GM21529 (cell line): ENCODE results near the gene AUTS2.
"Not testable (repeated sequence)": the region's sequence is repeated elsewhere in the genome, so short reads cannot be mapped to it uniquely, and the experiment has no call there.

Experiments used
- ATAC-seq: cut with Tn5 transposase; IDR thresholded peaks from one replicate; pipeline ENCODE4 v1.9.1; 2021; ENCODE audit not compliant: unreplicated experiment

Gene AUTS2

GRCh38 chr7:70580161-70580560, 981.9 kb downstream of the AUTS2 start:
- no peak for ATAC-seq

GRCh38 chr7:70582927-70583895, 984.9 kb downstream of the AUTS2 start:
- ATAC-seq = no peak

- ATAC-seq = no peak
Observed at GRCh38 chr7:70583965-70584883, 985.9 kb downstream of the AUTS2 start.

- ATAC-seq = no peak
Observed at GRCh38 chr7:70585071-70585470, 986.8 kb downstream of the AUTS2 start.

- ATAC-seq = no peak
Observed at GRCh38 chr7:70586822-70587221, 988.5 kb downstream of the AUTS2 start.

GRCh38 chr7:70587739-70588138, 989.5 kb downstream of the AUTS2 start:
- ATAC-seq = no peak

- no peak for ATAC-seq
Observed at GRCh38 chr7:70588191-70588921, 990.1 kb downstream of the AUTS2 start.

- no peak for ATAC-seq
Observed at GRCh38 chr7:70589010-70589409, 990.7 kb downstream of the AUTS2 start.

GRCh38 chr7:70589590-70589989, 991.3 kb downstream of the AUTS2 start:
- ATAC-seq = peak; percentile 63

- ATAC-seq = peak; percentile 37
Observed at GRCh38 chr7:70590126-70590854, 992.0 kb downstream of the AUTS2 start.

GRCh38 chr7:70591643-70592042, 993.4 kb downstream of the AUTS2 start:
- ATAC-seq = no peak

GRCh38 chr7:70592171-70592570, 993.9 kb downstream of the AUTS2 start:
- ATAC-seq = no peak

GRCh38 chr7:70594170-70594569, 995.9 kb downstream of the AUTS2 start:
- no peak for ATAC-seq

- not testable (repeated sequence) for ATAC-seq
Observed at GRCh38 chr7:70594885-70595284, 996.6 kb downstream of the AUTS2 start.

- ATAC-seq = no peak
Observed at GRCh38 chr7:70595370-70595754, 997.1 kb downstream of the AUTS2 start.

- no peak for ATAC-seq
Observed at GRCh38 chr7:70595755-70596597, 997.7 kb downstream of the AUTS2 start.

GRCh38 chr7:70596598-70596913, 998.3 kb downstream of the AUTS2 start:
- ATAC-seq = no peak

- ATAC-seq = no peak
Observed at GRCh38 chr7:70597066-70597465, 998.8 kb downstream of the AUTS2 start.

- ATAC-seq = no peak
Observed at GRCh38 chr7:70598976-70599375, 1000.7 kb downstream of the AUTS2 start.
